Measurements from ENCODE around the gene PRUNE2. TPM values are rescaled to one million over a fixed set of nuclear protein-coding genes. Genes with fewer than 3 reads are reported as not detected.

Gene PRUNE2
- total RNA-seq, 3 donors from 2014 or later = 4.6 to 14.7 (median 12.0) TPM

- DNase-seq (ENCODE audit: low spot score in 2 of 2) = no peak
- no peaks in the 10 kb centered on the region for H3K36me3 ChIP-seq
- intact Hi-C loops (cut with DNase I; ENCODE audit: low total_unique reads) = no loop called here
- no peaks in the 10 kb centered on the region for H3K4me1 ChIP-seq
- no peak overlapping the region for H3K4me3 ChIP-seq
- H3K27ac ChIP-seq = no peak overlapping the region
- peaks cover 0 to 4% of the 10 kb centered on the region in 2 donors for H3K27me3 ChIP-seq
- TF ChIP-seq POLR2A (IDR thresholded peaks at IDR 0.05) (no peak), POLR2AphosphoS5 (IDR thresholded peaks at IDR 0.05) (no peak), CTCF (IDR thresholded peaks at IDR 0.05) (no peak)
- no peaks in the 10 kb centered on the region for H3K9me3 ChIP-seq
Observed at GRCh38 chr9:76707510-76707909, 198.4 kb downstream of the PRUNE2 start.

- peaks cover 0 to 4% of the 10 kb centered on the region in 2 donors for H3K27me3 ChIP-seq
- H3K36me3 ChIP-seq = no peaks in the 10 kb centered on the region
- intact Hi-C loops (cut with DNase I; ENCODE audit: low total_unique reads) = no loop called here
Observed at GRCh38 chr9:76704593-76705204, 201.2 kb downstream of the PRUNE2 start.

GRCh38 chr9:76703270-76703669 is 202.6 kb downstream of the PRUNE2 start:
- no peak overlapping the region for H3K27ac ChIP-seq
- no peak for DNase-seq (ENCODE audit: low spot score in 2 of 2)
- no peaks in the 10 kb centered on the region for H3K9me3 ChIP-seq
- peaks cover 0 to 4% of the 10 kb centered on the region in 2 donors for H3K27me3 ChIP-seq
- no peaks in the 10 kb centered on the region for H3K4me1 ChIP-seq
- intact Hi-C loops (cut with DNase I; ENCODE audit: low total_unique reads) = no loop called here
- H3K4me3 ChIP-seq = no peak overlapping the region
- H3K36me3 ChIP-seq = no peaks in the 10 kb centered on the region
- TF ChIP-seq CTCF (IDR thresholded peaks at IDR 0.05) = no peak

More at GRCh38 chr9:76704593-76705204, 201.2 kb downstream of the PRUNE2 start:
- Histone ChIP-seq H3K4me1 (no peaks in the 10 kb centered on the region), H3K4me3 (no peak overlapping the region), H3K9me3 (no peaks in the 10 kb centered on the region), H3K27ac (no peak overlapping the region)
- TF ChIP-seq POLR2A (IDR thresholded peaks at IDR 0.05) (no peak), POLR2AphosphoS5 (IDR thresholded peaks at IDR 0.05) (no peak), CTCF (IDR thresholded peaks at IDR 0.05) (peak; percentile 49 to 85 (median 71))
- no peak for DNase-seq (ENCODE audit: low spot score in 2 of 2)

- intact Hi-C loops (cut with DNase I; ENCODE audit: low total_unique reads) = no loop called here
- Histone ChIP-seq H3K4me3 (no peak overlapping the region), H3K36me3 (no peaks in the 10 kb centered on the region), H3K4me1 (no peaks in the 10 kb centered on the region), H3K9me3 (no peaks in the 10 kb centered on the region), H3K27me3 (no peaks in the 10 kb centered on the region), H3K27ac (no peak overlapping the region)
- no peak for TF ChIP-seq CTCF (IDR thresholded peaks at IDR 0.05)
- TF ChIP-seq POLR2A (IDR thresholded peaks at IDR 0.05) = no peak
- no peak for TF ChIP-seq POLR2AphosphoS5 (IDR thresholded peaks at IDR 0.05)
- no peak for DNase-seq (ENCODE audit: low spot score in 2 of 2)
Observed at GRCh38 chr9:76701441-76702039, 204.4 kb downstream of the PRUNE2 start.

- Histone ChIP-seq H3K9me3 (no peaks in the 10 kb centered on the region), H3K4me3 (no peak overlapping the region), H3K27ac (no peak overlapping the region), H3K27me3 (no peaks in the 10 kb centered on the region), H3K36me3 (no peaks in the 10 kb centered on the region), H3K4me1 (no peaks in the 10 kb centered on the region)
- no peak for TF ChIP-seq CTCF (IDR thresholded peaks at IDR 0.05)
- TF ChIP-seq POLR2A (IDR thresholded peaks at IDR 0.05) = no peak
- no peak for DNase-seq (ENCODE audit: low spot score in 2 of 2)
- intact Hi-C loops (cut with DNase I; ENCODE audit: low total_unique reads) = no loop called here
Observed at GRCh38 chr9:76700916-76701315, 205.0 kb downstream of the PRUNE2 start.

Measured in breast epithelium (tissue), 4 donors.